ENCODE measurements around the gene LZTS2. TPM values are rescaled to one million over a fixed set of nuclear protein-coding genes. Genes with fewer than 3 reads are reported as not detected.

The LZTS2 gene
- polyA plus RNA-seq, 1 of the 3 experiments (the other 2 are of a cell fraction) = 50.6 TPM

- Histone ChIP-seq H3K9me2 (no peaks in the 10 kb centered on the region), H3K79me2 (ENCODE audit: insufficient read depth) (peaks cover 46% of the 10 kb centered on the region), H3K36me3 (replicated peaks in 1 of 2; ENCODE audit: control insufficient read depth in 1 of 2, insufficient read depth in 2 of 2, low read length in 1 of 2) (peaks cover 22 to 25% of the 10 kb centered on the region in 2 experiments), H3K4me2 (peak overlapping the region; percentile 94), H3K4me1 (ENCODE audit: control insufficient read depth in 1 of 2, insufficient read depth in 2 of 2, low read depth in 1 of 2, low read length in 1 of 2) (peaks cover 7 to 40% of the 10 kb centered on the region in 2 experiments; a peak in 2 of 4 replicates), H3K9ac (peak overlapping the region; percentile 96), H3K27ac (ENCODE audit: low read depth in 2 of 2, low read length in 1 of 2) (peak overlapping the region; percentile 98 to 99), H3K9me3 (no peaks in the 10 kb centered on the region), H3K4me3 (ENCODE audit: low read depth in 2 of 2, low read length in 1 of 2) (peak overlapping the region; percentile 84 to 98), H3K27me3 (ENCODE audit: insufficient read depth) (no peaks in the 10 kb centered on the region), H3F3A (replicated peaks; ENCODE audit: insufficient read depth) (peaks cover 20% of the 10 kb centered on the region), H2AFZ (ENCODE audit: low read depth) (peak overlapping the region; percentile 81; the same call in 1 of the 2 replicates), H4K20me1 (ENCODE audit: insufficient read depth) (peaks cover 39% of the 10 kb centered on the region)
- CTCF ChIA-PET = interaction anchor here (0.8 to 15.0 kb wide), 14 partner anchors 9 to 143 kb away, joined by 3 to 198 read pairs (median 8); partner anchors contain the start of genes KAZALD1 and LZTS2
- POLR2A ChIA-PET = interaction anchor here (0.7 to 2.7 kb wide), 5 partner anchors 9 to 45 kb away, joined by 3 to 16 read pairs (median 4); partner anchors contain the start of genes LZTS2 and MRPL43
- WGBS (ENCODE audit: low lambda C conversion rate) = 2% methylated on average over 22 of the region's 47 CpGs
- TF ChIP-seq RAD21 (IDR thresholded peaks at IDR 0.05; ENCODE audit: low read length) = no peak
- 0 out of 2 replicates have a peak, but pooled peaks have one; percentile 2 for TF ChIP-seq YY1 (IDR thresholded peaks at IDR 0.05; ENCODE audit: low read depth)
- TF ChIP-seq MAX (IDR thresholded peaks at IDR 0.05; ENCODE audit: low read depth) = no peak
- no peak for TF ChIP-seq GATA2 (CRISPR knock-in tag; IDR thresholded peaks at IDR 0.05)
- 0 out of 2 replicates have a peak, but pooled peaks have one; percentile 50 for TF ChIP-seq POLR2AphosphoS5 (IDR thresholded peaks at IDR 0.05; ENCODE audit: low read depth, low read length)
- TF ChIP-seq USF2 (IDR thresholded peaks at IDR 0.05; ENCODE audit: borderline replicate concordance, low read depth, low read length) = no peak
- TF ChIP-seq, protein P1, sequence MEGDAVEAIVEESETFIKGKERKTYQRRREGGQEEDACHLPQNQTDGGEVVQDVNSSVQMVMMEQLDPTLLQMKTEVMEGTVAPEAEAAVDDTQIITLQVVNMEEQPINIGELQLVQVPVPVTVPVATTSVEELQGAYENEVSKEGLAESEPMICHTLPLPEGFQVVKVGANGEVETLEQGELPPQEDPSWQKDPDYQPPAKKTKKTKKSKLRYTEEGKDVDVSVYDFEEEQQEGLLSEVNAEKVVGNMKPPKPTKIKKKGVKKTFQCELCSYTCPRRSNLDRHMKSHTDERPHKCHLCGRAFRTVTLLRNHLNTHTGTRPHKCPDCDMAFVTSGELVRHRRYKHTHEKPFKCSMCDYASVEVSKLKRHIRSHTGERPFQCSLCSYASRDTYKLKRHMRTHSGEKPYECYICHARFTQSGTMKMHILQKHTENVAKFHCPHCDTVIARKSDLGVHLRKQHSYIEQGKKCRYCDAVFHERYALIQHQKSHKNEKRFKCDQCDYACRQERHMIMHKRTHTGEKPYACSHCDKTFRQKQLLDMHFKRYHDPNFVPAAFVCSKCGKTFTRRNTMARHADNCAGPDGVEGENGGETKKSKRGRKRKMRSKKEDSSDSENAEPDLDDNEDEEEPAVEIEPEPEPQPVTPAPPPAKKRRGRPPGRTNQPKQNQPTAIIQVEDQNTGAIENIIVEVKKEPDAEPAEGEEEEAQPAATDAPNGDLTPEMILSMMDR (IDR thresholded peaks at IDR 0.05) = no peak; the same call in 1 of the 2 replicates
- peak; percentile 80 for DNase-seq
Measured at GRCh38 chr10:101031796-101032636, 32.4 kb downstream of the LZTS2 start.

DNA sequence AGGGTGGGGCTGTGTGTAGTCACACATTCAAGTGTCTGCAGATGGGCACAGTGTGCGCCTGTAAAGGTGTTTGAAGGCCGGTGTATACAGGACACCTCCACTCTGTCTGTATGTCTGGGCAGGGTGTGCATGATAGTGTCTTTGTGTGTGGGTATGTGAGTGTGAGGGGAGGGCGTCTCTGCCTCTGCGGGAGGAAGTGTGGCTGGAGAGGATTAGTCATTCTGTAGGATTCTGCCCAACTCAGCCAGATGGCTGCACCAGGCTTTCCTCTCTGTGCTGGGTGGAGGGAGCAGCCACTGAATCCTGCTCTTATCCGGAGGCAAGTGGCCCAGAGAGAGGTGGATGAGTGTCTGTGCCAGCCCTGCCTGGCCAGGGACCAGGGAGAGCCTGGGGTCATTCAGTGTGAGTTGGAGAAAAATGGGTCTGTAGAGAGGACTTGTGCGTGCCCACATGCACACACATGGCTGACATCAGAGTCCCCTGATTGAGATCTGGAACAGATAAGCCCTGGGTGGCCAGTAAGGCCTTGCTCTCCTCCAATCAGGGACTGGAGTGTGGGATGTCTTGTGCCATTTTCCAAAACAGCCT is 33.1 kb downstream of the LZTS2 start:
- H3K9me3 ChIP-seq = no peaks in the 10 kb centered on the region
- peaks cover 47% of the 10 kb centered on the region for H3K79me2 ChIP-seq (ENCODE audit: insufficient read depth)
- H4K20me1 ChIP-seq (ENCODE audit: insufficient read depth) = peaks cover 39% of the 10 kb centered on the region
- peak overlapping the region; percentile 98 to 99 for H3K27ac ChIP-seq (ENCODE audit: low read depth in 2 of 2, low read length in 1 of 2)
- ChIA-PET CTCF (interaction anchor here (0.8 to 15.0 kb wide), 9 partner anchors 8 to 144 kb away, joined by 3 to 198 read pairs (median 12); partner anchors contain the start of genes KAZALD1 and LZTS2), POLR2A (interaction anchor here (0.7 to 2.7 kb wide), 2 partner anchors 10 to 33 kb away, joined by 4 to 16 read pairs; partner anchors contain the start of gene LZTS2)
- H3K4me3 ChIP-seq (ENCODE audit: low read depth in 2 of 2, low read length in 1 of 2) = peak overlapping the region; percentile 84 to 98
- peaks cover 20% of the 10 kb centered on the region for H3F3A ChIP-seq (replicated peaks; ENCODE audit: insufficient read depth)
- H3K27me3 ChIP-seq (ENCODE audit: insufficient read depth) = no peaks in the 10 kb centered on the region
- no peaks in the 10 kb centered on the region for H3K9me2 ChIP-seq
- H3K9ac ChIP-seq = peak overlapping the region; percentile 96
- peaks cover 7 to 40% of the 10 kb centered on the region in 2 experiments; a peak in 2 of 4 replicates for H3K4me1 ChIP-seq (ENCODE audit: control insufficient read depth in 1 of 2, insufficient read depth in 2 of 2, low read depth in 1 of 2, low read length in 1 of 2)
- peak; percentile 83 for DNase-seq
- H3K36me3 ChIP-seq (replicated peaks in 1 of 2; ENCODE audit: control insufficient read depth in 1 of 2, insufficient read depth in 2 of 2, low read length in 1 of 2) = peaks cover 27 to 33% of the 10 kb centered on the region in 2 experiments
- 2% methylated on average over 6 of the region's 6 CpGs for WGBS (ENCODE audit: low lambda C conversion rate)
- H3K4me2 ChIP-seq = peak overlapping the region; percentile 94
- no peak overlapping the region for H2AFZ ChIP-seq (ENCODE audit: low read depth)
- TF ChIP-seq RFX5 (IDR thresholded peaks at IDR 0.05; ENCODE audit: low read length) = no peak
- TF ChIP-seq NFIC (IDR thresholded peaks at IDR 0.05; ENCODE audit: borderline replicate concordance) = peak; percentile 28; the same call in 1 of the 2 replicates
- TF ChIP-seq RCOR1 (IDR thresholded peaks at IDR 0.05; ENCODE audit: low read length) = peak; percentile 86
- no peak for TF ChIP-seq RAD21 (IDR thresholded peaks at IDR 0.05; ENCODE audit: low read length)
- TF ChIP-seq MAX (IDR thresholded peaks at IDR 0.05; ENCODE audit: low read depth) = peak; percentile 74; the same call in 1 of the 2 replicates
- no peak for TF ChIP-seq FOXJ3 (CRISPR knock-in tag; IDR thresholded peaks at IDR 0.05)
- TF ChIP-seq SMC3 (IDR thresholded peaks at IDR 0.05; ENCODE audit: low read depth, low read length) = 0 out of 2 replicates have a peak, but pooled peaks have one; percentile 6
- peak; percentile 96 for TF ChIP-seq GATA2 (CRISPR knock-in tag; IDR thresholded peaks at IDR 0.05)
- TF ChIP-seq ZBTB33 (IDR thresholded peaks at IDR 0.05; ENCODE audit: borderline replicate concordance, low read depth) = no peak
- TF ChIP-seq, protein P2, sequence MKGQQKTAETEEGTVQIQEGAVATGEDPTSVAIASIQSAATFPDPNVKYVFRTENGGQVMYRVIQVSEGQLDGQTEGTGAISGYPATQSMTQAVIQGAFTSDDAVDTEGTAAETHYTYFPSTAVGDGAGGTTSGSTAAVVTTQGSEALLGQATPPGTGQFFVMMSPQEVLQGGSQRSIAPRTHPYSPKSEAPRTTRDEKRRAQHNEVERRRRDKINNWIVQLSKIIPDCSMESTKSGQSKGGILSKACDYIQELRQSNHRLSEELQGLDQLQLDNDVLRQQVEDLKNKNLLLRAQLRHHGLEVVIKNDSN (IDR thresholded peaks at IDR 0.05; ENCODE audit: borderline replicate concordance, low read depth) = no peak

Measured in SK-N-SH (cell line).